Muscle layer of colon (tissue), 2 donors: ENCODE results near the gene SYT11.
A peak's percentile ranks its signal among the peaks of the same experiment; 100 is the strongest.

ENCODE experiments used
- H3K27ac ChIP-seq: one replicate; pipeline ENCODE4 v1.7.0; 2013; ENCODE audit warnings: low read depth, mild to moderate bottlenecking, low read length, moderate library complexity
- H3K27me3 ChIP-seq, 2 donors: one replicate each; pipeline ENCODE4 v1.7.0; 2013; ENCODE audit warnings: low read length in 2 of 2, mild to moderate bottlenecking in 2 of 2; ENCODE audit not compliant: insufficient read depth in 2 of 2, control insufficient read depth in 1 of 2
- H3K36me3 ChIP-seq: one replicate; pipeline ENCODE4 v1.7.0; 2013; ENCODE audit warnings: mild to moderate bottlenecking, low read length; ENCODE audit not compliant: insufficient read depth
- H3K4me1 ChIP-seq: one replicate; pipeline ENCODE4 v1.7.0; 2013; ENCODE audit warnings: mild to moderate bottlenecking, low read length; ENCODE audit not compliant: insufficient read depth
- H3K4me3 ChIP-seq, 2 donors: one replicate each; pipeline ENCODE4 v1.7.0; 2013; ENCODE audit warnings: low read length in 2 of 2, low read depth in 1 of 2, mild to moderate bottlenecking in 1 of 2, moderate library complexity in 1 of 2
- H3K9ac ChIP-seq: one replicate; pipeline ENCODE4 v1.7.0; 2013; ENCODE audit warnings: low read length
- H3K9me3 ChIP-seq: one replicate; pipeline ENCODE4 v1.7.0; 2013; ENCODE audit warnings: mild to moderate bottlenecking, low read length
- donor health status: abdominal sarcoma.
- donor health status: Adenocarcinoma of cecum.

The SYT11 gene

DNA sequence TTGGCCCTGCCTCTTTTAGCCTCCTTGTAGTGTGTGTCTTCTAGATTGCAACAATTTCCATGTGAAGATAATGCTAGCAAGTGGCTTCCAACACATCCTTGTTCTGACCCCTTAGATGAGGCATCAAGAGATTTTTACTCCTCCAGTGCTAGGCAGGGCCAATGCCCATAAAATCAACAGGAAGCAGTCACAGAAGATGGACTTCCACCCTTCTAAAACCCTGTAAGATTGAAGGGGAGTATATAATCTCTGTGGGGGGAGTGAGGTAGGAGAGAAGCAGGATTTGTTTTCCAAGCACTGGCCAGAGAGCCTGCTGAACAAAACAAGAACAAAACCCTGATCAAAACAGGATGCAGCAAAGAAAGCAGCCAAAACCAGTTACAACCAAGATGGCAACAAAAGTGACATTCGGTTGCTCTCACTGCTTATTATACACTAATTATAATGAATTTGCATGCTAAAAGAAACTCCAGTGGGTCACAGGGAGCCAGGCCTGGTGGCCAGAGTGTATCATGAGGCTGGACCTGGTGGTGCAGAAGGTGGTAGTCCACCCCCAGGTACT, 14.4 kb upstream of the SYT11 start:
- no peaks in the 10 kb centered on the region for H3K27me3 ChIP-seq
- no peaks in the 10 kb centered on the region for H3K9me3 ChIP-seq
- H3K4me1 ChIP-seq, result no peaks in the 10 kb centered on the region
- H3K9ac ChIP-seq, result no peak overlapping the region
- H3K36me3 ChIP-seq, result peaks cover 4% of the 10 kb centered on the region
- H3K27ac ChIP-seq, result no peak overlapping the region
- H3K4me3 ChIP-seq, result no peak overlapping the region

- H3K9ac ChIP-seq, result no peak overlapping the region
- H3K4me1 ChIP-seq, result no peaks in the 10 kb centered on the region
- H3K36me3 ChIP-seq, result peaks cover 4% of the 10 kb centered on the region
- H3K27ac ChIP-seq, result no peak overlapping the region
- H3K27me3 ChIP-seq, result no peaks in the 10 kb centered on the region
- no peaks in the 10 kb centered on the region for H3K9me3 ChIP-seq
- H3K4me3 ChIP-seq, result no peak overlapping the region
Measured at GRCh38 chr1:155847823-155848529, 11.4 kb upstream of the SYT11 start.

GRCh38 chr1:155850345-155850744, 9.0 kb upstream of the SYT11 start:
- H3K27me3 ChIP-seq, result no peaks in the 10 kb centered on the region
- no peak overlapping the region for H3K27ac ChIP-seq
- H3K4me1 ChIP-seq, result no peaks in the 10 kb centered on the region
- H3K36me3 ChIP-seq, result peaks cover 9% of the 10 kb centered on the region
- no peaks in the 10 kb centered on the region for H3K9me3 ChIP-seq
- H3K9ac ChIP-seq, result no peak overlapping the region
- H3K4me3 ChIP-seq, result no peak overlapping the region

GRCh38 chr1:155856257-155856974, 3.0 kb upstream of the SYT11 start:
- peak overlapping the region; percentile 36 for H3K27ac ChIP-seq
- H3K4me1 ChIP-seq, result peaks cover 23% of the 10 kb centered on the region
- peak overlapping the region; percentile 72 to 95 for H3K4me3 ChIP-seq
- no peaks in the 10 kb centered on the region for H3K9me3 ChIP-seq
- peak overlapping the region; percentile 86 for H3K9ac ChIP-seq
- H3K27me3 ChIP-seq, result no peaks in the 10 kb centered on the region
- H3K36me3 ChIP-seq, result peaks cover 9% of the 10 kb centered on the region

DNA sequence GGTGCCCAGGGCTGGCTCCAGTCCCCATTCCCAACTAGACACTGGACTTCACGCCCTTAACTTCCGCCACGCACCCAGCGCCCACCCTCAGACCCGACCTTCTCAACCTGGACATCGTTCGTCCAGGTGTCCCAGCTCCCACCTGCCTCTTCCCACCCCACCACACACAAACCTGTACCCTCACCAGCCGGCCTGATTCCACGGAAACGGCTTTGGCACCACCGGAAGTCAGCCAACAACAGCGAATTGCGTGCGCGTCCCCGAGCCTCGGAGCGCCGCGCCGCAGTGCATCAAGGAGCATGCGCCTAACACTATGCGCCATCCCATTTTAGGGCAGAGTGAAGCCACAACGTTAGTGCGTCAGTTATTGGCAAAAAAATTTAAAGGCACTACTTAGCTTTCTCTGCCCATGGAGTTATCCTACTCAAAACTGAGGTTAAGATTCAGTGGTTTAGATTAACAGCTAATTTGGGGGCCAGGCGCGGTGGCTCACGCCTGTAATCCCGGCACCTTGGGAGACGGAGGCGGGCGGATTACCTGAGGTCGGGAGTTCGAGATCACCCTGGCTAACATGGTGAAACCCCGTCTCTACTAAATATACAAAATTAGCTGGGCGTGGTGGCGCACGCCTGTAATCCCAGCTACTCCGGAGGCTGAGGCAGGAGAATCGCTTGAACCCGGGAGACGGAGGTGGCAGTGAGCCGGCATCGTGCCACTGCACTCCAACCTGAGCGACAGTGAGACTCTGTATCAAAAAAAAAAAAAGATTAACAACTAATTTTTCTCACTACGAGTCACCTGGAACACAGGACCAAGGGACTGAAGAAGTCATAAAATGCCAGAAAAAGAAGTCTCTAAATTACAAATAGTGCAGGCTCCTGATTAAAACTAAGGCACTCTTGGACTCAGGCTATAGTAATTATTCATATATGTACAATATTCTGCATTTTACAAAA, 2.1 kb upstream of the SYT11 start, which contains the start of gene GON4L:
GON4L (minus strand) TSS at position 240 of the 956 bp plus-strand sequence. CDS start 3,434 bp downstream, outside the sequence.
- no peaks in the 10 kb centered on the region for H3K9me3 ChIP-seq
- H3K4me1 ChIP-seq, result peaks cover 23% of the 10 kb centered on the region
- H3K4me3 ChIP-seq, result peak within 1 kb of the TSS; percentile 72 to 95
- no peaks in the 10 kb centered on the region for H3K27me3 ChIP-seq
- peaks cover 9% of the 10 kb centered on the region for H3K36me3 ChIP-seq
- H3K27ac ChIP-seq, result peak within 1 kb of the TSS; percentile 36
- H3K9ac ChIP-seq, result peak within 1 kb of the TSS; percentile 86

- Histone ChIP-seq H3K9ac (peak overlapping the region; percentile 64), H3K36me3 (peaks cover 9% of the 10 kb centered on the region), H3K4me1 (peaks cover 23% of the 10 kb centered on the region), H3K27me3 (no peaks in the 10 kb centered on the region), H3K4me3 (peak overlapping the region in 1 of 2 donors; percentile 68), H3K27ac (peak overlapping the region; percentile 79), H3K9me3 (no peaks in the 10 kb centered on the region)
Measured at GRCh38 chr1:155858800-155859233, 550 bp upstream of the SYT11 start.

DNA sequence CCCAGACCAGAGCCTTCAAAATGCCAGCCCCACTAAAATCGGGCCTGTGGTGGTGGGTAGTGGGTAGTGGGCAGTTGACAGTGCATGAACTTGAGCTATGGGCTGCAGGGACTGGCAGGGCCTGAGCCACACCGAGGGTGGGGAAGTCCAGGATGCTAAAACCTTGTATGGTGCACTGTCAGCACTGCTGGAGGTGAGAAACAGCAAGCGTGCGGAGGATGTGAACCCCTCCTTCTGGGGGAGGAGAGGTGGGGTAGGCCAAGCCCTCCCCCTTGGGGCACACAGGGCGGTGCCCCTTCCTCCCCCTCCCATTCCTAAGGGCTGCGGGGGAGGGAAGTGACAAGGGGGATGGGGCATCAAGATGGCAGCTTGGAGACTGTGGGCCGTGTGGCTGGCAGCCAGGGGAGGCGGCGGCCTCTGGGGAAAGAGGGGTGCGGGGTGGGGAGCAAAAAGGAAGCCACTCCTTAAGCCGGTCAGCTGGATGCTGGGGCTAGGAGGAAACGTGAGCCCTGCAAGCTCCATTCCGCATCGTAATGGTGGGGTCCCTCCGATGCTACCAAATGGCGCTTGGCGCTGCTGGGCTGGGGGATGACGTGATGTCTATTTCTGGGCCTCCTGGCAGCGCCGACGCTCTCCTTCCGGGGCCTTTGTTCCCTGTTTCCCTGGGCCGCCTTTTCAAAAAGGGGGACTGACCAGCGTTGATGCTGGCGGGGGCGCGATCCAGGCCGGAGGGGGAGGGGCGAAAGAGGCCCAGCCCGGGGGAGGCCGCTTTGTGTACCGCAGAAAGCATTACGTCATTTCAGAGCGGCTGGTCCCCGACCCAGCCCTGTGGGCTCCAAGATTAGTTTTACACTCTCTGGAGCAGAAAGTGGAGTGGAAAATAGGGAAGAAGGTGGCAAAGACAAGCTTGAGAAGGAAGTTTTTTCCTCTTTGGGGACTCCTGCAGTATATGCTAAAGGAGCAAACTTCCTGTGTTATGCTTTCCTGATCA, 809 bp downstream of the SYT11 start:
- Histone ChIP-seq H3K27me3 (no peaks in the 10 kb centered on the region), H3K4me3 (peak overlapping the region; percentile 29 to 68), H3K9ac (peak overlapping the region; percentile 33), H3K27ac (peak overlapping the region; percentile 50), H3K4me1 (peaks cover 23% of the 10 kb centered on the region), H3K9me3 (no peaks in the 10 kb centered on the region), H3K36me3 (no peaks in the 10 kb centered on the region)

GRCh38 chr1:155860970-155861510, 1.7 kb downstream of the SYT11 start:
- H3K4me1 ChIP-seq, result peaks cover 22% of the 10 kb centered on the region
- no peaks in the 10 kb centered on the region for H3K27me3 ChIP-seq
- no peaks in the 10 kb centered on the region for H3K9me3 ChIP-seq
- H3K4me3 ChIP-seq, result no peak overlapping the region
- H3K27ac ChIP-seq, result peak overlapping the region; percentile 50
- H3K36me3 ChIP-seq, result no peaks in the 10 kb centered on the region
- H3K9ac ChIP-seq, result peak overlapping the region; percentile 33

DNA sequence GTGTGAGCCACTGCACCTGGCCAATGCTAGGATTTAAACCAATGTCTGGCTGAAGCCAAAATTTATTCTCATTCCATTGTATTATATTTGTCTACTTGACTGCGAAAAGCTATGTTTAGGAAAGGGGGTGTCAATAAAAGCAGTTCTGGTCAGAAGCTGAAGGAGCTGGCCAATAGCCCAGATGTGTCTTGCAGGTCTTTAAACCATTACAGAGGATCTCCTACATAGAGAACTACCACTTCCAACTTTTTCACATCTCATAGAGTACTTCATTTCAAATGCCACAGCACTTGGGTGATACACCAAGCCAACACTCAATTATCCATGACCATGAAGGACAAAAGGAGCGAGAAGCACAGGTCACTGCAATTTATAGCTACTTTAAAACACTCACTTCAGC, 2.5 kb downstream of the SYT11 start:
- Histone ChIP-seq H3K36me3 (no peaks in the 10 kb centered on the region), H3K9me3 (no peaks in the 10 kb centered on the region), H3K27ac (no peak overlapping the region), H3K4me1 (peaks cover 15% of the 10 kb centered on the region), H3K4me3 (no peak overlapping the region), H3K27me3 (no peaks in the 10 kb centered on the region), H3K9ac (no peak overlapping the region)

GRCh38 chr1:155864393-155864792, 5.0 kb downstream of the SYT11 start:
- Histone ChIP-seq H3K9me3 (no peaks in the 10 kb centered on the region), H3K27ac (no peak overlapping the region), H3K4me3 (no peak overlapping the region), H3K4me1 (peaks cover 8% of the 10 kb centered on the region), H3K9ac (no peak overlapping the region), H3K36me3 (no peaks in the 10 kb centered on the region), H3K27me3 (no peaks in the 10 kb centered on the region)
